HEK293 (cell line): Measurements from ENCODE around the gene PDXK.
A peak's percentile ranks its signal among the peaks of the same experiment; 100 is the strongest.

Experiments
- CTCF ChIA-PET: fragments of 350-600 bp; formaldehyde crosslinking; extraction: SDS; loops from one replicate; lab custom pipeline; 2021; ENCODE audit warnings: antibody characterized with exemption; lab: Yijun Ruan, JAX
- POLR2A ChIA-PET: fragments of 300-600 bp; formaldehyde crosslinking; extraction: SDS; loops from one replicate; lab custom pipeline; 2020; ENCODE audit warnings: antibody characterized with exemption, inconsistent platforms; lab: Yijun Ruan, JAX
- H3K27ac ChIP-seq: fragments of 200-500 bp; sonication (Bioruptor generic); 2 replicates; pipeline ENCODE4 v1.5.1; 2014; ENCODE audit warnings: low read depth, low read length, control low read depth, inconsistent platforms; ENCODE audit errors: extremely low read depth
- H3K36me3 ChIP-seq, 2 experiments: fragments of 200-500 bp in 1 of 2; sonication (Bioruptor generic) in 1 of 2; 1 replicate in 1 of 2; 2 replicates in 1 of 2; pipeline ENCODE4 v1.5.1; 2014 to 2017; ENCODE audit warnings: inconsistent platforms in 2 of 2, low read length in 2 of 2; ENCODE audit not compliant: control insufficient read depth in 2 of 2, insufficient read depth in 1 of 2
- H3K4me1 ChIP-seq: fragments of 200-500 bp; sonication (Bioruptor generic); 2 replicates; pipeline ENCODE4 v1.5.1; 2014; ENCODE audit warnings: mild to moderate bottlenecking, low read length, inconsistent platforms; ENCODE audit not compliant: control insufficient read depth, insufficient read depth
- H3K4me3 ChIP-seq: 2 replicates; pipeline ENCODE4 v1.5.1; 2011; ENCODE audit warnings: low read depth, mild to moderate bottlenecking, control low read depth, low read length, moderate library complexity
- H3K9me3 ChIP-seq: fragments of 200-500 bp; sonication (Bioruptor generic); 2 replicates; pipeline ENCODE4 v1.5.1; 2014; ENCODE audit warnings: low read depth, low read length, inconsistent platforms; ENCODE audit not compliant: control insufficient read depth, insufficient read depth
- GFI1B ChIP-seq: fragments of 450-650 bp; formaldehyde crosslinking; IDR thresholded peaks from 2 replicates; pipeline ENCODE4 v1.5.1; 2016; ENCODE audit warnings: missing biosample characterization, missing genetic modification characterization
- GLIS1 ChIP-seq: fragments of 450-650 bp; formaldehyde crosslinking; IDR thresholded peaks from 2 replicates; pipeline ENCODE4 v1.5.1; 2016; ENCODE audit warnings: missing biosample characterization, missing genetic modification characterization
- HIC1 ChIP-seq: fragments of 450-650 bp; formaldehyde crosslinking; IDR thresholded peaks from 2 replicates; pipeline ENCODE4 v1.5.1; 2016; ENCODE audit warnings: missing biosample characterization, missing genetic modification characterization
- KLF8 ChIP-seq: fragments of 450-650 bp; formaldehyde crosslinking; IDR thresholded peaks from 2 replicates; pipeline ENCODE4 v1.5.1; 2016; ENCODE audit warnings: missing biosample characterization, missing genetic modification characterization
- SCRT1 ChIP-seq: fragments of 450-650 bp; formaldehyde crosslinking; IDR thresholded peaks from 2 replicates; pipeline ENCODE4 v1.5.1; 2016; ENCODE audit warnings: missing biosample characterization, missing genetic modification characterization, borderline replicate concordance
- WT1 ChIP-seq: fragments of 450-650 bp; formaldehyde crosslinking; IDR thresholded peaks from 2 replicates; pipeline ENCODE4 v1.5.1; 2016; ENCODE audit warnings: missing biosample characterization, missing genetic modification characterization
- YY1 ChIP-seq: fragments of 450-650 bp; formaldehyde crosslinking; IDR thresholded peaks from 2 replicates; pipeline ENCODE4 v1.5.1; 2018; ENCODE audit warnings: missing biosample characterization, missing genetic modification characterization
- ZBTB21 ChIP-seq: fragments of 450-650 bp; formaldehyde crosslinking; IDR thresholded peaks from 2 replicates; pipeline ENCODE4 v1.5.1; 2017; ENCODE audit warnings: missing biosample characterization, missing genetic modification characterization
- ZBTB7A ChIP-seq: fragments of 450-650 bp; formaldehyde crosslinking; IDR thresholded peaks from 2 replicates; pipeline ENCODE4 v1.5.1; 2016; ENCODE audit warnings: low read depth, missing biosample characterization, missing genetic modification characterization
- ZEB2 ChIP-seq: fragments of 450-650 bp; formaldehyde crosslinking; IDR thresholded peaks from 2 replicates; pipeline ENCODE4 v1.5.1; 2016; ENCODE audit warnings: missing biosample characterization, missing genetic modification characterization
- ZNF10 ChIP-seq: fragments of 450-650 bp; formaldehyde crosslinking; IDR thresholded peaks from 2 replicates; pipeline ENCODE4 v1.5.1; 2017; ENCODE audit warnings: missing biosample characterization, missing genetic modification characterization
- ZNF138 ChIP-seq: fragments of 450-650 bp; formaldehyde crosslinking; IDR thresholded peaks from 2 replicates; pipeline ENCODE4 v1.5.1; 2016; ENCODE audit warnings: missing biosample characterization, missing genetic modification characterization, borderline replicate concordance
- ZNF23 ChIP-seq: fragments of 450-650 bp; formaldehyde crosslinking; IDR thresholded peaks from 2 replicates; pipeline ENCODE4 v1.5.1; 2016; ENCODE audit warnings: missing biosample characterization, missing genetic modification characterization, borderline replicate concordance
- ZNF473 ChIP-seq: fragments of 450-650 bp; formaldehyde crosslinking; IDR thresholded peaks from 2 replicates; pipeline ENCODE4 v1.5.1; 2017; ENCODE audit warnings: missing biosample characterization, missing genetic modification characterization
- ZNF600 ChIP-seq: fragments of 450-650 bp; formaldehyde crosslinking; IDR thresholded peaks from 2 replicates; pipeline ENCODE4 v1.5.1; 2016; ENCODE audit warnings: missing biosample characterization, missing genetic modification characterization
- ZNF704 ChIP-seq: fragments of 450-650 bp; formaldehyde crosslinking; IDR thresholded peaks from 2 replicates; pipeline ENCODE4 v1.5.1; 2016; ENCODE audit warnings: missing biosample characterization, missing genetic modification characterization
- ZNF747 ChIP-seq: fragments of 450-650 bp; formaldehyde crosslinking; IDR thresholded peaks from 2 replicates; pipeline ENCODE4 v1.5.1; 2016; ENCODE audit warnings: missing biosample characterization, missing genetic modification characterization
- TF ChIP-seq, protein P1 (sequence below): fragments of 450-650 bp; formaldehyde crosslinking; IDR thresholded peaks from 2 replicates; pipeline ENCODE4 v1.5.0; 2017; ENCODE audit warnings: missing biosample characterization, missing genetic modification characterization, borderline replicate concordance
- TF ChIP-seq, protein P2 (sequence below): fragments of 450-650 bp; formaldehyde crosslinking; IDR thresholded peaks from 2 replicates; pipeline ENCODE4 v1.5.1; 2016; ENCODE audit warnings: missing biosample characterization, missing genetic modification characterization

Gene PDXK

GRCh38 chr21:43721206-43721605 lies 2.3 kb downstream of the PDXK start (continued):
- TF ChIP-seq YY1 (tag by site-specific recombination), result no peak
- TF ChIP-seq GFI1B (tag by site-specific recombination), result no peak
- TF ChIP-seq GLIS1 (tag by site-specific recombination), result no peak
- TF ChIP-seq ZBTB21 (tag by site-specific recombination), result no peak

GRCh38 chr21:43721939-43722338 lies 3.0 kb downstream of the PDXK start:
- ChIA-PET CTCF (interaction anchor here (1.2 kb wide), 1 partner anchor 8 kb away, joined by 4 read pairs; no protein-coding TSS in a partner anchor), POLR2A (no interaction called here)
- peaks cover 6% of the 10 kb centered on the region for H3K4me1 ChIP-seq
- no peak overlapping the region for H3K4me3 ChIP-seq
- no peak overlapping the region for H3K27ac ChIP-seq
- TF ChIP-seq HIC1 (tag by site-specific recombination), result no peak
- TF ChIP-seq ZNF747, result no peak
- TF ChIP-seq SCRT1 (tag by site-specific recombination), result no peak
- peak; percentile 13; the same call in 1 of the 2 replicates for TF ChIP-seq ZNF600
- no peak for TF ChIP-seq WT1 (tag by site-specific recombination)
- H3K9me3 ChIP-seq, result no peaks in the 10 kb centered on the region
- peaks cover 0 to 18% of the 10 kb centered on the region in 2 experiments; a peak in 2 of 3 replicates for H3K36me3 ChIP-seq

- TF ChIP-seq ZEB2 (no peak), ZNF473 (tag by site-specific recombination) (no peak), ZNF10 (no peak), ZNF704 (tag by site-specific recombination) (no peak), ZNF23 (tag by site-specific recombination) (no peak), ZNF138 (tag by site-specific recombination) (no peak), ZBTB7A (tag by site-specific recombination) (no peak), KLF8 (tag by site-specific recombination) (no peak)
- TF ChIP-seq, protein P1, sequence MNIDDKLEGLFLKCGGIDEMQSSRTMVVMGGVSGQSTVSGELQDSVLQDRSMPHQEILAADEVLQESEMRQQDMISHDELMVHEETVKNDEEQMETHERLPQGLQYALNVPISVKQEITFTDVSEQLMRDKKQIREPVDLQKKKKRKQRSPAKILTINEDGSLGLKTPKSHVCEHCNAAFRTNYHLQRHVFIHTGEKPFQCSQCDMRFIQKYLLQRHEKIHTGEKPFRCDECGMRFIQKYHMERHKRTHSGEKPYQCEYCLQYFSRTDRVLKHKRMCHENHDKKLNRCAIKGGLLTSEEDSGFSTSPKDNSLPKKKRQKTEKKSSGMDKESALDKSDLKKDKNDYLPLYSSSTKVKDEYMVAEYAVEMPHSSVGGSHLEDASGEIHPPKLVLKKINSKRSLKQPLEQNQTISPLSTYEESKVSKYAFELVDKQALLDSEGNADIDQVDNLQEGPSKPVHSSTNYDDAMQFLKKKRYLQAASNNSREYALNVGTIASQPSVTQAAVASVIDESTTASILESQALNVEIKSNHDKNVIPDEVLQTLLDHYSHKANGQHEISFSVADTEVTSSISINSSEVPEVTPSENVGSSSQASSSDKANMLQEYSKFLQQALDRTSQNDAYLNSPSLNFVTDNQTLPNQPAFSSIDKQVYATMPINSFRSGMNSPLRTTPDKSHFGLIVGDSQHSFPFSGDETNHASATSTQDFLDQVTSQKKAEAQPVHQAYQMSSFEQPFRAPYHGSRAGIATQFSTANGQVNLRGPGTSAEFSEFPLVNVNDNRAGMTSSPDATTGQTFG (tag by site-specific recombination), result no peak
- TF ChIP-seq, protein P2, sequence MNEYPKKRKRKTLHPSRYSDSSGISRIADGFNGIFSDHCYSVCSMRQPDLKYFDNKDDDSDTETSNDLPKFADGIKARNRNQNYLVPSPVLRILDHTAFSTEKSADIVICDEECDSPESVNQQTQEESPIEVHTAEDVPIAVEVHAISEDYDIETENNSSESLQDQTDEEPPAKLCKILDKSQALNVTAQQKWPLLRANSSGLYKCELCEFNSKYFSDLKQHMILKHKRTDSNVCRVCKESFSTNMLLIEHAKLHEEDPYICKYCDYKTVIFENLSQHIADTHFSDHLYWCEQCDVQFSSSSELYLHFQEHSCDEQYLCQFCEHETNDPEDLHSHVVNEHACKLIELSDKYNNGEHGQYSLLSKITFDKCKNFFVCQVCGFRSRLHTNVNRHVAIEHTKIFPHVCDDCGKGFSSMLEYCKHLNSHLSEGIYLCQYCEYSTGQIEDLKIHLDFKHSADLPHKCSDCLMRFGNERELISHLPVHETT (tag by site-specific recombination), result no peak
- TF ChIP-seq, all 188 proteins: peak for 0
- Histone ChIP-seq H3K4me1 (peaks cover 6% of the 10 kb centered on the region), H3K9me3 (no peaks in the 10 kb centered on the region), H3K4me3 (no peak overlapping the region), H3K36me3 (peaks cover 0 to 18% of the 10 kb centered on the region in 2 experiments; a peak in 2 of 3 replicates), H3K27ac (no peak overlapping the region)
- ChIA-PET POLR2A (interaction anchor here (0.7 kb wide), 1 partner anchor 61 kb away, joined by 3 read pairs; no protein-coding TSS in a partner anchor), CTCF (interaction anchor here (0.7 kb wide), 1 partner anchor 43 kb away, joined by 3 read pairs; no protein-coding TSS in a partner anchor)
These were observed 4.7 kb downstream of the PDXK start for GRCh38 chr21:43723648-43724047.
